WTC11 (cell line): ENCODE results near the gene ZNF860. TPM values are rescaled to one million over a fixed set of nuclear protein-coding genes. Genes with fewer than 3 reads are reported as not detected.

Experiments used
- ATAC-seq: fragments of 200-7000 bp; cut with Tn5 transposase; 2 replicates; pipeline ENCODE4 v1.10.0; 2021; ENCODE audit warnings: mild to moderate bottlenecking, moderate library complexity
- CTCF ChIA-PET: fragments of 300-600 bp; sonication (Branson Sonifier 250); formaldehyde crosslinking; loops from one replicate; lab custom pipeline; 2021; ENCODE audit warnings: antibody characterized with exemption; lab: Charles Lee
- POLR2A ChIA-PET: fragments of 350-600 bp; sonication (Branson Sonifier 250); formaldehyde crosslinking; loops from one replicate; lab custom pipeline; 2021; ENCODE audit warnings: antibody characterized with exemption; lab: Charles Lee
- DNase-seq: peaks from one replicate; pipeline ENCODE4 v3.0.0; 2021; ENCODE audit warnings: low spot score
- H3K27ac Mint-ChIP-seq: 2 replicates; pipeline ENCODE4 v1.8.0; 2021; ENCODE audit warnings: mixed read lengths
- H3K27me3 Mint-ChIP-seq: 2 replicates; pipeline ENCODE4 v1.8.0; 2021; ENCODE audit warnings: low read depth, mild to moderate bottlenecking, moderate library complexity, mixed read lengths
- H3K36me3 Mint-ChIP-seq: 2 replicates; pipeline ENCODE4 v1.8.0; 2021; ENCODE audit warnings: mixed read lengths
- H3K4me1 Mint-ChIP-seq: 2 replicates; pipeline ENCODE4 v1.8.0; 2022; ENCODE audit warnings: mixed read lengths
- H3K4me3 Mint-ChIP-seq: 2 replicates; pipeline ENCODE4 v1.8.0; 2021; ENCODE audit warnings: mild to moderate bottlenecking, moderate library complexity, mixed read lengths
- H3K9me3 Mint-ChIP-seq: 2 replicates; pipeline ENCODE4 v1.8.0; 2021; ENCODE audit warnings: mixed read lengths
- EMX1 ChIP-seq: fragments of 250-450 bp; sonication (Bioruptor Pico); IDR thresholded peaks from 2 replicates; pipeline ENCODE4 v1.8.0; 2021; ENCODE audit warnings: mild to moderate bottlenecking
- ESRRA ChIP-seq: sonication (generic); formaldehyde crosslinking; IDR thresholded peaks from 2 replicates; pipeline ENCODE4 v1.8.1; 2022; ENCODE audit warnings: mild to moderate bottlenecking, missing genetic modification reagents, borderline replicate concordance
- FOXJ3 ChIP-seq: sonication (generic); formaldehyde crosslinking; IDR thresholded peaks from 2 replicates; pipeline ENCODE4 v1.9.0; 2021; ENCODE audit warnings: missing genetic modification reagents, mild to moderate bottlenecking, borderline replicate concordance
- NR3C1 ChIP-seq: sonication (generic); formaldehyde crosslinking; conservative IDR thresholded peaks from 2 replicates; pipeline ENCODE4 v1.8.1; 2023; ENCODE audit warnings: low read depth, mild to moderate bottlenecking, missing genetic modification reagents
- OVOL2 ChIP-seq: fragments of 250-450 bp; sonication (Bioruptor Pico); IDR thresholded peaks from 2 replicates; pipeline ENCODE4 v1.9.0; 2021; ENCODE audit warnings: mild to moderate bottlenecking, borderline replicate concordance
- RELA ChIP-seq: sonication (generic); formaldehyde crosslinking; IDR thresholded peaks from 2 replicates; pipeline ENCODE4 v1.8.1; 2022; ENCODE audit warnings: missing genetic modification reagents, mild to moderate bottlenecking, borderline replicate concordance
- SMAD4 ChIP-seq: sonication (generic); formaldehyde crosslinking; IDR thresholded peaks from 2 replicates; pipeline ENCODE4 v1.8.0; 2022; ENCODE audit warnings: mild to moderate bottlenecking, missing genetic modification reagents
- ZNF121 ChIP-seq: sonication (generic); formaldehyde crosslinking; IDR thresholded peaks from 2 replicates; pipeline ENCODE4 v1.8.0; 2023; ENCODE audit warnings: missing genetic modification reagents
- ZNF396 ChIP-seq: fragments of 250-450 bp; sonication (Bioruptor Pico); IDR thresholded peaks from 2 replicates; pipeline ENCODE4 v1.8.0; 2021; ENCODE audit warnings: mild to moderate bottlenecking, moderate library complexity, borderline replicate concordance
- ZNF416 ChIP-seq: fragments of 250-450 bp; sonication (Bioruptor Pico); IDR thresholded peaks from 2 replicates; pipeline ENCODE4 v1.9.0; 2021; ENCODE audit warnings: mild to moderate bottlenecking, inconsistent platforms
- ZNF671 ChIP-seq: fragments of 250-450 bp; sonication (Bioruptor Pico); IDR thresholded peaks from 2 replicates; pipeline ENCODE4 v1.8.0; 2021; ENCODE audit warnings: mild to moderate bottlenecking
- total RNA-seq: library from RNA; stranded (reverse); gene quantifications from 3 replicates; pipeline ENCODE4 v1.2.3, GENCODE V29; 2021
- TF ChIP-seq, protein P1 (sequence below): fragments of 250-450 bp; sonication (Bioruptor Pico); IDR thresholded peaks from 2 replicates; pipeline ENCODE4 v1.9.0; 2021; ENCODE audit warnings: mild to moderate bottlenecking, borderline replicate concordance
- TF ChIP-seq, protein P2 (sequence below): sonication (generic); formaldehyde crosslinking; IDR thresholded peaks from 2 replicates; pipeline ENCODE4 v1.8.1; 2023; ENCODE audit warnings: mild to moderate bottlenecking, missing genetic modification reagents, moderate library complexity
- TF ChIP-seq, protein P3 (sequence below): sonication (generic); formaldehyde crosslinking; IDR thresholded peaks from 2 replicates; pipeline ENCODE4 v1.8.0; 2023; ENCODE audit warnings: missing genetic modification reagents, mild to moderate bottlenecking, borderline replicate concordance
- TF ChIP-seq, protein P4 (sequence below): fragments of 250-450 bp; sonication (Bioruptor Pico); IDR thresholded peaks from 2 replicates; pipeline ENCODE4 v2.1.2; 2022; ENCODE audit warnings: mild to moderate bottlenecking, moderate library complexity
- TF ChIP-seq, protein P5 (sequence below): sonication (generic); formaldehyde crosslinking; IDR thresholded peaks from 2 replicates; pipeline ENCODE4 v1.8.0; 2022; ENCODE audit warnings: mild to moderate bottlenecking, missing genetic modification reagents
- TF ChIP-seq, protein P6 (sequence below): sonication (generic); formaldehyde crosslinking; IDR thresholded peaks from 2 replicates; pipeline ENCODE4 v1.8.1; 2022; ENCODE audit warnings: missing genetic modification reagents, borderline replicate concordance

Gene ZNF860
- total RNA-seq, 1 experiment from 2014 or later = 6.5 TPM

DNA sequence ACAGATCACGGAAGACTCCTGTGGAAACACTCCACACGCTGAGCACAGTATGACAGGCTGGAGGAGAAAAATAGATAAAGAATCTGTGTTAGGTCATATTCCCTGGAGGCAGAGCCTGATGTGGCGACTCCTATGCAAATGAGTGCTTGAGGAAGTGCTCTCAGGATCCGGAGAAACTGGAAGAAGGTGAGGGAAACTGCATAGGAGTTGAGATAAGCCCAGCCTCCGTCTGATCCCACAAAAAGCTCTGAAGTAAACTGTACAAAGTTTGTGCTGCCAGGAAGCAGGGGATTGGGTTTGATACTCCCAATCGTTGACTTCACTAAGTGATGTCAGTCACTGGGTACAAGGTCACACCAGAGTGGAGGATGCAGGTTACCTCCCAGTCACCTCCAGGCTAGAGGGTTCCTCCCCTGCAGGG, 33.9 kb upstream of the ZNF860 start:
- Mint-ChIP-seq H3K27me3 (no peaks in the 10 kb centered on the region), H3K27ac (peak overlapping the region; percentile 42), H3K4me1 (peaks cover 50% of the 10 kb centered on the region)
- CTCF ChIA-PET = no interaction called here
- no peak for TF ChIP-seq ESRRA (CRISPR knock-in tag)
- no peak for TF ChIP-seq ZNF671 (CRISPR knock-in tag)
- no peak for TF ChIP-seq FOXJ3 (CRISPR knock-in tag)
- TF ChIP-seq, protein P1, sequence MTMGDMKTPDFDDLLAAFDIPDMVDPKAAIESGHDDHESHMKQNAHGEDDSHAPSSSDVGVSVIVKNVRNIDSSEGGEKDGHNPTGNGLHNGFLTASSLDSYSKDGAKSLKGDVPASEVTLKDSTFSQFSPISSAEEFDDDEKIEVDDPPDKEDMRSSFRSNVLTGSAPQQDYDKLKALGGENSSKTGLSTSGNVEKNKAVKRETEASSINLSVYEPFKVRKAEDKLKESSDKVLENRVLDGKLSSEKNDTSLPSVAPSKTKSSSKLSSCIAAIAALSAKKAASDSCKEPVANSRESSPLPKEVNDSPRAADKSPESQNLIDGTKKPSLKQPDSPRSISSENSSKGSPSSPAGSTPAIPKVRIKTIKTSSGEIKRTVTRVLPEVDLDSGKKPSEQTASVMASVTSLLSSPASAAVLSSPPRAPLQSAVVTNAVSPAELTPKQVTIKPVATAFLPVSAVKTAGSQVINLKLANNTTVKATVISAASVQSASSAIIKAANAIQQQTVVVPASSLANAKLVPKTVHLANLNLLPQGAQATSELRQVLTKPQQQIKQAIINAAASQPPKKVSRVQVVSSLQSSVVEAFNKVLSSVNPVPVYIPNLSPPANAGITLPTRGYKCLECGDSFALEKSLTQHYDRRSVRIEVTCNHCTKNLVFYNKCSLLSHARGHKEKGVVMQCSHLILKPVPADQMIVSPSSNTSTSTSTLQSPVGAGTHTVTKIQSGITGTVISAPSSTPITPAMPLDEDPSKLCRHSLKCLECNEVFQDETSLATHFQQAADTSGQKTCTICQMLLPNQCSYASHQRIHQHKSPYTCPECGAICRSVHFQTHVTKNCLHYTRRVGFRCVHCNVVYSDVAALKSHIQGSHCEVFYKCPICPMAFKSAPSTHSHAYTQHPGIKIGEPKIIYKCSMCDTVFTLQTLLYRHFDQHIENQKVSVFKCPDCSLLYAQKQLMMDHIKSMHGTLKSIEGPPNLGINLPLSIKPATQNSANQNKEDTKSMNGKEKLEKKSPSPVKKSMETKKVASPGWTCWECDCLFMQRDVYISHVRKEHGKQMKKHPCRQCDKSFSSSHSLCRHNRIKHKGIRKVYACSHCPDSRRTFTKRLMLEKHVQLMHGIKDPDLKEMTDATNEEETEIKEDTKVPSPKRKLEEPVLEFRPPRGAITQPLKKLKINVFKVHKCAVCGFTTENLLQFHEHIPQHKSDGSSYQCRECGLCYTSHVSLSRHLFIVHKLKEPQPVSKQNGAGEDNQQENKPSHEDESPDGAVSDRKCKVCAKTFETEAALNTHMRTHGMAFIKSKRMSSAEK (CRISPR knock-in tag) = no peak
- TF ChIP-seq NR3C1 (CRISPR knock-in tag) = no peak
- TF ChIP-seq ZNF121 (CRISPR knock-in tag) = no peak
- TF ChIP-seq, protein P2, sequence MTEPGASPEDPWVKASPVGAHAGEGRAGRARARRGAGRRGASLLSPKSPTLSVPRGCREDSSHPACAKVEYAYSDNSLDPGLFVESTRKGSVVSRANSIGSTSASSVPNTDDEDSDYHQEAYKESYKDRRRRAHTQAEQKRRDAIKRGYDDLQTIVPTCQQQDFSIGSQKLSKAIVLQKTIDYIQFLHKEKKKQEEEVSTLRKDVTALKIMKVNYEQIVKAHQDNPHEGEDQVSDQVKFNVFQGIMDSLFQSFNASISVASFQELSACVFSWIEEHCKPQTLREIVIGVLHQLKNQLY (CRISPR knock-in tag) = no peak
- TF ChIP-seq SMAD4 (CRISPR knock-in tag) = no peak
- TF ChIP-seq EMX1 = no peak
- no peak for TF ChIP-seq ZNF416 (CRISPR knock-in tag)
- TF ChIP-seq, protein P3, sequence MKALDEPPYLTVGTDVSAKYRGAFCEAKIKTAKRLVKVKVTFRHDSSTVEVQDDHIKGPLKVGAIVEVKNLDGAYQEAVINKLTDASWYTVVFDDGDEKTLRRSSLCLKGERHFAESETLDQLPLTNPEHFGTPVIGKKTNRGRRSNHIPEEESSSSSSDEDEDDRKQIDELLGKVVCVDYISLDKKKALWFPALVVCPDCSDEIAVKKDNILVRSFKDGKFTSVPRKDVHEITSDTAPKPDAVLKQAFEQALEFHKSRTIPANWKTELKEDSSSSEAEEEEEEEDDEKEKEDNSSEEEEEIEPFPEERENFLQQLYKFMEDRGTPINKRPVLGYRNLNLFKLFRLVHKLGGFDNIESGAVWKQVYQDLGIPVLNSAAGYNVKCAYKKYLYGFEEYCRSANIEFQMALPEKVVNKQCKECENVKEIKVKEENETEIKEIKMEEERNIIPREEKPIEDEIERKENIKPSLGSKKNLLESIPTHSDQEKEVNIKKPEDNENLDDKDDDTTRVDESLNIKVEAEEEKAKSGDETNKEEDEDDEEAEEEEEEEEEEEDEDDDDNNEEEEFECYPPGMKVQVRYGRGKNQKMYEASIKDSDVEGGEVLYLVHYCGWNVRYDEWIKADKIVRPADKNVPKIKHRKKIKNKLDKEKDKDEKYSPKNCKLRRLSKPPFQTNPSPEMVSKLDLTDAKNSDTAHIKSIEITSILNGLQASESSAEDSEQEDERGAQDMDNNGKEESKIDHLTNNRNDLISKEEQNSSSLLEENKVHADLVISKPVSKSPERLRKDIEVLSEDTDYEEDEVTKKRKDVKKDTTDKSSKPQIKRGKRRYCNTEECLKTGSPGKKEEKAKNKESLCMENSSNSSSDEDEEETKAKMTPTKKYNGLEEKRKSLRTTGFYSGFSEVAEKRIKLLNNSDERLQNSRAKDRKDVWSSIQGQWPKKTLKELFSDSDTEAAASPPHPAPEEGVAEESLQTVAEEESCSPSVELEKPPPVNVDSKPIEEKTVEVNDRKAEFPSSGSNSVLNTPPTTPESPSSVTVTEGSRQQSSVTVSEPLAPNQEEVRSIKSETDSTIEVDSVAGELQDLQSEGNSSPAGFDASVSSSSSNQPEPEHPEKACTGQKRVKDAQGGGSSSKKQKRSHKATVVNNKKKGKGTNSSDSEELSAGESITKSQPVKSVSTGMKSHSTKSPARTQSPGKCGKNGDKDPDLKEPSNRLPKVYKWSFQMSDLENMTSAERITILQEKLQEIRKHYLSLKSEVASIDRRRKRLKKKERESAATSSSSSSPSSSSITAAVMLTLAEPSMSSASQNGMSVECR = no peak
- TF ChIP-seq, protein P4, sequence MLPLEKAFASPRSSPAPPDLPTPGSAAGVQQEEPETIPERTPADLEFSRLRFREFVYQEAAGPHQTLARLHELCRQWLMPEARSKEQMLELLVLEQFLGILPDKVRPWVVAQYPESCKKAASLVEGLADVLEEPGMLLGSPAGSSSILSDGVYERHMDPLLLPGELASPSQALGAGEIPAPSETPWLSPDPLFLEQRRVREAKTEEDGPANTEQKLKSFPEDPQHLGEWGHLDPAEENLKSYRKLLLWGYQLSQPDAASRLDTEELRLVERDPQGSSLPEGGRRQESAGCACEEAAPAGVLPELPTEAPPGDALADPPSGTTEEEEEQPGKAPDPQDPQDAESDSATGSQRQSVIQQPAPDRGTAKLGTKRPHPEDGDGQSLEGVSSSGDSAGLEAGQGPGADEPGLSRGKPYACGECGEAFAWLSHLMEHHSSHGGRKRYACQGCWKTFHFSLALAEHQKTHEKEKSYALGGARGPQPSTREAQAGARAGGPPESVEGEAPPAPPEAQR (CRISPR knock-in tag) = no peak
- no peak for TF ChIP-seq ZNF396 (CRISPR knock-in tag)
- TF ChIP-seq, protein P5, sequence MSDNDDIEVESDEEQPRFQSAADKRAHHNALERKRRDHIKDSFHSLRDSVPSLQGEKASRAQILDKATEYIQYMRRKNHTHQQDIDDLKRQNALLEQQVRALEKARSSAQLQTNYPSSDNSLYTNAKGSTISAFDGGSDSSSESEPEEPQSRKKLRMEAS (CRISPR knock-in tag) = no peak
- TF ChIP-seq, protein P6, sequence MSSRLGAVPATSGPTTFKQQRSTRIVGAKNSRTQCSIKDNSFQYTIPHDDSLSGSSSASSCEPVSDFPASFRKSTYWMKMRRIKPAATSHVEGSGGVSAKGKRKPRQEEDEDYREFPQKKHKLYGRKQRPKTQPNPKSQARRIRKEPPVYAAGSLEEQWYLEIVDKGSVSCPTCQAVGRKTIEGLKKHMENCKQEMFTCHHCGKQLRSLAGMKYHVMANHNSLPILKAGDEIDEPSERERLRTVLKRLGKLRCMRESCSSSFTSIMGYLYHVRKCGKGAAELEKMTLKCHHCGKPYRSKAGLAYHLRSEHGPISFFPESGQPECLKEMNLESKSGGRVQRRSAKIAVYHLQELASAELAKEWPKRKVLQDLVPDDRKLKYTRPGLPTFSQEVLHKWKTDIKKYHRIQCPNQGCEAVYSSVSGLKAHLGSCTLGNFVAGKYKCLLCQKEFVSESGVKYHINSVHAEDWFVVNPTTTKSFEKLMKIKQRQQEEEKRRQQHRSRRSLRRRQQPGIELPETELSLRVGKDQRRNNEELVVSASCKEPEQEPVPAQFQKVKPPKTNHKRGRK (CRISPR knock-in tag) = no peak
- no peak for TF ChIP-seq OVOL2 (CRISPR knock-in tag)
- no peak for TF ChIP-seq RELA (CRISPR knock-in tag)
- TF ChIP-seq, all 79 proteins: peak for 0
- Mint-ChIP-seq H3K36me3 (peaks cover 26% of the 10 kb centered on the region), H3K9me3 (peaks cover 21% of the 10 kb centered on the region), H3K4me3 (no peak overlapping the region)
- ATAC-seq = 0 out of 2 replicates have a peak, but pooled peaks have one; percentile 23
- POLR2A ChIA-PET = no interaction called here
- DNase-seq = no peak
